DMS 273 (cell line): ENCODE measurements around the gene LRBA.

ENCODE experiments used
- DNase-seq: peaks from one replicate; lab custom pipeline; 2025; ENCODE audit not compliant: unreplicated experiment; lab: John Stamatoyannopoulos, UW

The LRBA gene

GRCh38 chr4:150600812-150601445 lies 414.2 kb downstream of the LRBA start:
- DNase-seq, result no peak

- DNase-seq, result no peak
These were observed 415.5 kb downstream of the LRBA start for GRCh38 chr4:150599547-150599946.

DNA sequence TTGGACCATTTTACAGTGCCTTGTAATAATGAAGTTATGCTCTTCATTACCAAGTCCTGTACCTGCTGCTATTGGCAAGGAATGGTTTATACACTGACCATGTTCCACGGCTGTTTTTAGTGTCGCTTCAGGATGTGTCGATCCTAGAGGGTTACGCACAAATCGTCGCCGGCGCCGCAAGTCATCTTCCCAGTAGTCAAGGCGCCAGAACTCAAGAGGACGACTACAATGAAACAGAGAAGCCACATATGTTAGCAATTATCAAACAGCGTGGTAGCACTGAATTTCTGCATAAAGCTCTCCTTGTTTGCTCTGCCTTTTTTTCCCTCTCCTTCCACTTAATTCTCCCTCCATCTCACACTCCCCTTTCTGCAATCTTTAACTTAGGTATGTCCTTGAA lies 416.2 kb downstream of the LRBA start:
- DNase-seq, result no peak

GRCh38 chr4:150593996-150594395 lies 421.1 kb downstream of the LRBA start:
- DNase-seq, result peak; percentile 12

DNA sequence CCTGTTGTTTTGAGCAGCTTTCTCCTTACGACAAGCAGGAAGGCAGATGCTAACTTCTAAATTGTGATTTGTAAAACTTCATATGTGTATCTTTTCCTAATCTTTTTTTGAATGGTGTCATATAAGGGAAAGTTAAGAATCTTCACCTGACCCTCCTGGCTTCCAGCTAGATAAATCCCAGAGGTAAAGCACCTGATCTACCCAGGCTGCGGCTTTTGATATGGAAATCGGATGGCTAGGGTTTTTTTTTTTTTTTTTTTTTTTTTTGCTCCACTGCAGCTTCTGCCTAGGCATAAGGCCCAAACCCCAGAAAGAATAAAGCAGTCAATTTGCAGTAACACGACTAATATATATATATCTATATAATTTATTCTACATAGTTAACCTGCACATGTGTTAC lies 423.2 kb downstream of the LRBA start:
- DNase-seq, result no peak

- peak; percentile 5 for DNase-seq
These were observed 423.7 kb downstream of the LRBA start for GRCh38 chr4:150591406-150591805.

DNA sequence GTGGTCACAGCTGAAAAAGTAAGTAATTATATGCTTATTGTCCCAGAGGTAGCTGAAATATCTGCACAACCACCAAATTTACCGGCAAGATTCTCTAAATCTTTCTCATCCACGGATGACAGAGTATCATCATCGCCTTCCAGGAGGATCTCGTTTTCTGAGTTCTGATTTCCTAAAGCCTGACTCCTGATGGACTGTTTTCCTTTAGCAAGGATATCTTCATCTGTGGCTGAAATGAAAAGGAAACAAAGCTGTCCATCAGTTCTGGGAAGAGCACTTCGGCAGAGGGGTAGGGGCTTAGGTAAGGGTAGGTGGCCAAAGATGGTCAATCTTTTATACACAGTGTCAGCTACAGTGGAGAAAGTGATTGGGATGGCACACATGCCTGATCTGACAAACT lies 424.5 kb downstream of the LRBA start:
- DNase-seq, result no peak

DNA sequence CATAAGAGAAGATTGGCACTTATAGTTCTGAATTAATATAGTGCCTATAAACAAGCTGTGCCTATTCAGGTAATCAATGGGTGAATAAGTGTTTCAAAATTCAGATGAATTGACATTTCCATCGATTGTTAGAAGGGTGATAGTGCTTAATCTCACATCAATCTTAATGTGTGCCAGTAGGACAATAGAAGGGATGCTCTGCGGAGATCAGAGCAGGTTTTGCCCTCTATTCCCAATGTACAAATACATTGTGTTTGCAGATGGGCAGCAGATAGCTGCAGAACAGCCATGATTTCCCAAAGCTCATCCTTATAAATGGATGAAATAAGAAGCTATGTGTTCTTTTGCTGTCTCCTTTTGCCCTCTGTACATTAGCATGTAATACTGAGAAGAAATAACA lies 425.9 kb downstream of the LRBA start:
- DNase-seq, result no peak

- no peak for DNase-seq
These were observed 426.8 kb downstream of the LRBA start for GRCh38 chr4:150588316-150588715.

DNA sequence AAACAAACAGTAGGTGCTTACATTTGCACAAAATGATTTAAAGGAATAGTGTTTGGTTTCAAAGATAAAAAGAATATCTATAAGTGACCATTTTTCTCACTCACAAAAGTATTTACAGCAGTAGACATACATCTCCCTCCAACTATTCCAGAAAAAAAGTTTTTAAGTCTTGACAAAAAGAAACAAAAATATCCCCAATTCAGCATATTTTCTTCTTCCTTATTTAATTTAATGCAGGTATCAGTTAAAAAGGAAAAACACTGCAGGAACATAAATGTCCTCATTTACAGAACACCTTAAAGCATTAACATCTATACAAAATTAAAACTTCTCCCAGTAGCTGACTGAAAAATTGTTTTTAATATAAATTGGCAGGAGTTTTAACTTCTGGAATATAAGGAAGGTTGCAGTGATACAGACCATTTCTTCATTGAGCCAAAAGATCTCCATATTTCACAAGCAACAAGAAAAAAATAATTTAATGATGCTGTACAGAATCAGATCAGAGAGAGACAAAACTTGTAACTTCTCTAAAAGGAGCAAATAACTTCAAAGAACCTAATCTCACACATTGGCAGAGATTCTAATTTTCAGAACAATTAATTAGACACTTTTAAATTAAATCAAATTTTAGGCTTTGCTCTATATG lies 428.8 kb downstream of the LRBA start:
- DNase-seq, result no peak

GRCh38 chr4:150585611-150586010 lies 429.5 kb downstream of the LRBA start:
- DNase-seq, result no peak

DNA sequence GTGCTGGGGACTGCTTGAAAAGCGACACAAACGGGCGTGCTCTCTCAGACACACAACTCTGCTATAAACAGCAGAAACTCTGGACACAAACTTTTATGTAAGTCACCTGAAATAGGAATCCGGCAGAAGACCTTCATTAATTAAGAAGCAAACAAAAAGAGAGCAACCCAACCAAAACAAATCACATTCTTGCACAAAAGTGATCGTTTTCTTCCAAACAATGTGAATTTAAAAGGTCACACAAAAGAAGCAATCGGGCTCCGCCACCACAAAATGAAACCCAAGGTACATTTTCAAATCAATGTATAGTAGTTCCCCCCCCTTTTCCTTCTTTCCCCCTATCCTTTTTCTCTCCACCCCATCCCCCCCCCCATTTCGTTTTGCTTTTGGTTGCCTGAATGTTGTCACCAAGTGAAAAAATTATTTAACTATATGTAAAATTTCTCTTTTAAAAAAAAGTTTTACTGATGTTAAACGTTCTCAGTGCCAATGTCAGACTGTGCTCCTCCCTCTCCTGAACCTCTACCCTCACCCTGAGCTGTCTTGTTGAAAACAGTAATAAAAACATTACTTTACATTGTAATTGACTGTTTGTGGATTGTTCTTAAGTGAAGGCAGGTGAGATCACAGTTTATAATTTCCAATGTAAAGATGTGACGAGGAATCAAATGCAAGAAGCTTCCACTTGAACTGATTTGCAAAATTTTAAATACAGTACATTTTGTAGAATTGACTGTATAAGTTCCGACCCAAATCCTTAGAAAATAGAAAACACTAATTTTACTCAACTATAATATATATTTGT lies 430.8 kb downstream of the LRBA start:
- no peak for DNase-seq

GRCh38 chr4:150583287-150584110 lies 431.6 kb downstream of the LRBA start:
- DNase-seq, result no peak

GRCh38 chr4:150582873-150583286 lies 432.2 kb downstream of the LRBA start:
- DNase-seq, result no peak

GRCh38 chr4:150582146-150582872 lies 432.8 kb downstream of the LRBA start, which contains the start of gene MAB21L2:
Gene MAB21L2, plus strand, starts transcription at chr4:150582151. Its CDS starts 879 bp downstream, at chr4:150583030.
- no peak for DNase-seq

- no peak for DNase-seq
These were observed 433.4 kb downstream of the LRBA start for GRCh38 chr4:150581641-150582051.

GRCh38 chr4:150581056-150581605 lies 434.0 kb downstream of the LRBA start:
- no peak for DNase-seq

DNA sequence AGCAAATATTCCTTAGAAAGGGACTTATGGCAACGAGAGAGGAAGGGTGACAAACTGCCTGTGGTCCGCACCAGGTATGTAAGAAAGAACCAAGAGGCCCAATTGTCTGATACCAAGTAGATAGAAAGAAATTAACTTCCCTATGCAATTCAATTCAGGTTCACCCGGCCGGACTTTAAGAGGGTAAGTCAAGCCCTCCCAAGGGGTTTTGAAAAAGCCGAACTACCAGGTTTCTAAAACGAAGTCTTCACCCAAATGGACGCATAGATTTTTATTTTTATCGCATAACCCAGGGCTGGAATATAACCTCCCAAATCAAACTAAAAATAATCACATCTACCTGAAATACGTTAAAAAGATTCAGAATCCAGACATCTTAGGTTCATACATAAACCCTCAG lies 434.8 kb downstream of the LRBA start:
- no peak for DNase-seq

DNA sequence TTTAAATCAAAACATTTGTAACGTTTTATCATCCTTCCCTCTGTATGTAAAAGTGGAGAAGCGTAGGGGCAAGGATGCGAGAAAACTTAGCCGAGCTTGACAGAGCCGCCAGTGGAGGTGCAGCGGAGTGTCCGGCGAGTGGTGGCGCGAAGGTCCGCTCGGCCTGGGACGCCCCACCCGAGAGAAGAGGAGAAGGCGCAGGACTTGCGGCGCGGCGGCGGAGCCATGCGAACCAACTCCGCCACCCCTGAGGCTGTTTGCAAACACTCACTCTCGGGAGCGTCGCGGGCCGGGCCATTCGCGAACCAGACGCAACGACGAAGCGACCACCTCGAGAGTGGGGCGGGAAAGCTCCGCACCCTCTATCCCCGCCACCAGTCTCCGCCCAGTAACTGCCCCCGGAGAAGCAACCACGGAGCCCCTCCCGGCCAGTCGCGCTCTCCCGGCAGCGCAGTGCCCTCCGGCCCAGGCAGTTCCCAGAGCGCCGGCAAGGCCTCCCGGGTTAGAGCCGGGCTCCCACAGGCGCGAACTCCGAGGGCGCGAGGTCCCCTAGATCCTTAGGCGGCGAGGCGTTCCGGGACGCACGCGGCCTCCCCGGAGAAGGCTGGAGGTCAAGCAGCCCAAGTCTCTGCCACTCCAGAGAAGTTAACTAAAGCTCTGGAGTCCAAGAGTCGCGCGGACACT lies 435.4 kb downstream of the LRBA start:
- DNase-seq, result no peak
